Measurements from ENCODE around the gene SELENOF. TPM values are rescaled to one million over a fixed set of nuclear protein-coding genes. Genes with fewer than 3 reads are reported as not detected.
A peak's percentile ranks its signal among the peaks of the same experiment; 100 is the strongest.
"Not testable (repeated sequence)": the region's sequence is repeated elsewhere in the genome, so short reads cannot be mapped to it uniquely, and the experiment has no call there.

The SELENOF gene
- total and polyA plus RNA-seq, 2 of the 4 experiments (the other 2 are of a cell fraction): 60.0 to 153 TPM

DNA sequence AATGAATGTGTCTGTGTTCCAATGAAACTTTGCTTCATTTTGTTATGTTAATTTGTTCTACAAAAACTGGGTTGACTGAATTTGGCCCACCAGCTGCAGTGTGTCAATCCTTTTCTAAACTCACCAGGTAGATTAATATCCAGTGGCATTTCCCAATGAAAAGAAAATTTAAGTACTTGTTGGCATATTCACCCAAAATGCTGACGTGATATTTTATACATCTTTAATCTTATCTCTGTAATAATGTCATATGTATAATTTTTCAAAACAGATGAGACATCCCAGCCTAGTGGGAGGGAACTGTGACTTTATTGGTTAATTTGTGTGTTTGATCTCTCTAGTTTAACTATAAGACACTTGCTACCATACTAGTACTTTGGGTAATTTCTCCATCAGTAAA, 8.1 kb downstream of the SELENOF start:
- in situ Hi-C loops (cut with MboI; ENCODE audit: low sequenced_read_pairs) (no loop called here), intact Hi-C loops (cut with micrococcal nuclease) (no loop called here), dilution Hi-C loops (cut with HindIII; ENCODE audit: low sequenced_read_pairs, unreplicated experiment) (no loop called here)
- no peak overlapping the region for H3K4me2 ChIP-seq (ENCODE audit: low read depth, low read length)
- H2AK9ac ChIP-seq (replicated peaks; ENCODE audit: low read depth, low read length, poor library complexity): no peak overlapping the region
- DNase-seq (no peak), ATAC-seq (ENCODE audit: low read depth) (no peak)
- H3K4ac ChIP-seq (ENCODE audit: low read depth, low read length): no peak overlapping the region
- no peak overlapping the region for H3K4me3 ChIP-seq (ENCODE audit: insufficient read depth, low read depth, low read length)
- H3K18ac ChIP-seq (ENCODE audit: low read depth, low read length): no peak overlapping the region
- no peak overlapping the region for H2BK20ac ChIP-seq (ENCODE audit: low read depth, low read length)
- no peak overlapping the region for H4K8ac ChIP-seq (ENCODE audit: low read depth in 2 of 2, low read length in 2 of 2)
- peaks cover 61% of the 10 kb centered on the region for H4K20me1 ChIP-seq (ENCODE audit: insufficient read depth, low read length)
- no TSS peak for BruUV-seq (replicated peaks)
- H3K4me1 ChIP-seq (ENCODE audit: control insufficient read depth, insufficient read depth, low read length): no peaks in the 10 kb centered on the region
- no peak overlapping the region for H3K14ac ChIP-seq (replicated peaks; ENCODE audit: low read depth, low read length)
- no peak overlapping the region for H2BK5ac ChIP-seq (ENCODE audit: low read depth, low read length, poor library complexity, severe bottlenecking)
- ChIA-PET CTCF (interaction anchor here (1.4 kb wide), 1 partner anchor 8 kb away, joined by 4 read pairs; no protein-coding TSS in a partner anchor), POLR2A (ENCODE audit: unreplicated experiment) (no interaction called here)
- H3K27ac ChIP-seq (ENCODE audit: insufficient read depth, low read length): no peak overlapping the region
- no CpG with 5 or more reads among the region's 1 CpG for WGBS, 2 experiments (ENCODE audit: extremely low coverage in 2 of 2, insufficient read length in 1 of 2)
- H2BK120ac ChIP-seq (ENCODE audit: low read depth, low read length): no peak overlapping the region
- peaks cover 13 to 56% of the 10 kb centered on the region in 2 experiments for H3K79me1 ChIP-seq (ENCODE audit: low read depth in 1 of 2, low read length in 2 of 2)
- TF ChIP-seq MAFK (IDR thresholded peaks at IDR 0.05; ENCODE audit: low read depth, low read length) (peak; percentile 60), BHLHE40 (IDR thresholded peaks at IDR 0.05; ENCODE audit: low read depth, low read length) (no peak), ELK1 (IDR thresholded peaks at IDR 0.05; ENCODE audit: borderline replicate concordance, low read depth, low read length) (no peak)
- H3K9ac ChIP-seq (ENCODE audit: low read depth, low read length): no peak overlapping the region
- no peak overlapping the region for H3K23ac ChIP-seq (ENCODE audit: low read depth, low read length)
- H3K36me3 ChIP-seq (ENCODE audit: control insufficient read depth, insufficient read depth, low read length): peaks cover 9% of the 10 kb centered on the region
- peaks cover 3% of the 10 kb centered on the region for H3K9me1 ChIP-seq (ENCODE audit: insufficient read depth, low read length)
- H4K5ac ChIP-seq (ENCODE audit: low read depth, low read length): no peak overlapping the region; the same call in 1 of the 2 replicates
- H4K91ac ChIP-seq (ENCODE audit: insufficient read depth, low read depth, low read length): no peak overlapping the region
- no peak overlapping the region for H2AFZ ChIP-seq (replicated peaks; ENCODE audit: low read length, poor library complexity)
- no peaks in the 10 kb centered on the region for H3K9me3 ChIP-seq (ENCODE audit: control insufficient read depth, insufficient read depth, low read length)
- H3K27me3 ChIP-seq (ENCODE audit: control insufficient read depth, insufficient read depth, low read length): no peaks in the 10 kb centered on the region
- H2BK15ac ChIP-seq (ENCODE audit: low read depth, low read length): no peak overlapping the region
- H2AK5ac ChIP-seq (ENCODE audit: low read depth, low read length): no peak overlapping the region
- H3K56ac ChIP-seq (ENCODE audit: extremely low read depth, insufficient read depth, low read length): no peak overlapping the region

DNA sequence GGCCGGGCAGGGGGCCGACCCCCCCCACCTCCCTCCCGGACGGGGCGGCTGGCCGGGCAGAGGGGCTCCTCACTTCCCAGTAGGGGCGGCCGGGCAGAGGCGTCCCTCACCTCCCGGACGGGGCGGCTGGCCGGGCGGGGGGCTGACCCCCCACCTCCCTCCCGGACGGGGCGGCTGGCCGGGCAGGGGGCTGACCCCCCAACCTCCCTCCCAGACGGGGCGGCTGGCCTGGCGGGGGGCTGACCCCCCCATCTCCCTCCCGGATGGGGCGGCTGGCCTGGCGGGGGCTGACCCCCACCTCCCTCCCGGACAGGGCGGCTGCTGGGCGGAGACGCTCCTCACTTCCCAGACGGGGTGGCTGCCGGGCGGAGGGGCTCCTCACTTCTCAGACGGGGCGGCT, 14.5 kb downstream of the SELENOF start:
- dilution Hi-C loops (cut with HindIII; ENCODE audit: low sequenced_read_pairs, unreplicated experiment); BruUV-seq (replicated peaks); H2AFZ ChIP-seq (replicated peaks; ENCODE audit: low read length, poor library complexity); H3K4me1 ChIP-seq (ENCODE audit: control insufficient read depth, insufficient read depth, low read length); H3K23ac ChIP-seq (ENCODE audit: low read depth, low read length); H4K8ac ChIP-seq (ENCODE audit: low read depth in 2 of 2, low read length in 2 of 2); H2BK120ac ChIP-seq (ENCODE audit: low read depth, low read length); H3K27ac ChIP-seq (ENCODE audit: insufficient read depth, low read length); H3K27me3 ChIP-seq (ENCODE audit: control insufficient read depth, insufficient read depth, low read length); H3K4ac ChIP-seq (ENCODE audit: low read depth, low read length); CTCF ChIA-PET; H3K56ac ChIP-seq (ENCODE audit: extremely low read depth, insufficient read depth, low read length); intact Hi-C loops (cut with micrococcal nuclease); H2AK5ac ChIP-seq (ENCODE audit: low read depth, low read length); H3K18ac ChIP-seq (ENCODE audit: low read depth, low read length); H3K9ac ChIP-seq (ENCODE audit: low read depth, low read length); in situ Hi-C loops (cut with MboI; ENCODE audit: low sequenced_read_pairs); H3K4me2 ChIP-seq (ENCODE audit: low read depth, low read length); H2BK20ac ChIP-seq (ENCODE audit: low read depth, low read length); H3K36me3 ChIP-seq (ENCODE audit: control insufficient read depth, insufficient read depth, low read length); POLR2A ChIA-PET (ENCODE audit: unreplicated experiment); H2AK9ac ChIP-seq (replicated peaks; ENCODE audit: low read depth, low read length, poor library complexity); H2BK15ac ChIP-seq (ENCODE audit: low read depth, low read length); H3K4me3 ChIP-seq (ENCODE audit: insufficient read depth, low read depth, low read length); H4K91ac ChIP-seq (ENCODE audit: insufficient read depth, low read depth, low read length); H2BK5ac ChIP-seq (ENCODE audit: low read depth, low read length, poor library complexity, severe bottlenecking); ATAC-seq (ENCODE audit: low read depth); H3K14ac ChIP-seq (replicated peaks; ENCODE audit: low read depth, low read length); H3K9me3 ChIP-seq (ENCODE audit: control insufficient read depth, insufficient read depth, low read length); H3K9me1 ChIP-seq (ENCODE audit: insufficient read depth, low read length); DNase-seq; H4K5ac ChIP-seq (ENCODE audit: low read depth, low read length): not testable (repeated sequence)
- peaks cover 15% of the 10 kb centered on the region; the same call in 1 of the 2 replicates for H4K20me1 ChIP-seq (ENCODE audit: insufficient read depth, low read length)
- 100% methylated on average over 1 of the region's 33 CpGs; no CpG with 5 or more reads in 1 of the 2 experiments for WGBS, 2 experiments (ENCODE audit: extremely low coverage in 2 of 2, insufficient read length in 1 of 2)
- peaks cover 9 to 25% of the 10 kb centered on the region in 2 experiments; a peak in 3 of 4 replicates for H3K79me1 ChIP-seq (ENCODE audit: low read depth in 1 of 2, low read length in 2 of 2)

Data from IMR-90 (cell line).